Measurements from ENCODE around the gene SLC6A11. TPM values are rescaled to one million over a fixed set of nuclear protein-coding genes. Genes with fewer than 3 reads are reported as not detected.

Gene SLC6A11
- total RNA-seq, 1 donor from 2014 or later: not detected

- TF ChIP-seq, protein P1, sequence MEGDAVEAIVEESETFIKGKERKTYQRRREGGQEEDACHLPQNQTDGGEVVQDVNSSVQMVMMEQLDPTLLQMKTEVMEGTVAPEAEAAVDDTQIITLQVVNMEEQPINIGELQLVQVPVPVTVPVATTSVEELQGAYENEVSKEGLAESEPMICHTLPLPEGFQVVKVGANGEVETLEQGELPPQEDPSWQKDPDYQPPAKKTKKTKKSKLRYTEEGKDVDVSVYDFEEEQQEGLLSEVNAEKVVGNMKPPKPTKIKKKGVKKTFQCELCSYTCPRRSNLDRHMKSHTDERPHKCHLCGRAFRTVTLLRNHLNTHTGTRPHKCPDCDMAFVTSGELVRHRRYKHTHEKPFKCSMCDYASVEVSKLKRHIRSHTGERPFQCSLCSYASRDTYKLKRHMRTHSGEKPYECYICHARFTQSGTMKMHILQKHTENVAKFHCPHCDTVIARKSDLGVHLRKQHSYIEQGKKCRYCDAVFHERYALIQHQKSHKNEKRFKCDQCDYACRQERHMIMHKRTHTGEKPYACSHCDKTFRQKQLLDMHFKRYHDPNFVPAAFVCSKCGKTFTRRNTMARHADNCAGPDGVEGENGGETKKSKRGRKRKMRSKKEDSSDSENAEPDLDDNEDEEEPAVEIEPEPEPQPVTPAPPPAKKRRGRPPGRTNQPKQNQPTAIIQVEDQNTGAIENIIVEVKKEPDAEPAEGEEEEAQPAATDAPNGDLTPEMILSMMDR (conservative IDR thresholded peaks at IDR 0.05; ENCODE audit: low read depth, low read length): no peak
- no peak overlapping the region for H3K4me3 ChIP-seq (ENCODE audit: low read depth, low read length)
- no peak for DNase-seq (ENCODE audit: low read depth)
Observed at GRCh38 chr3:10788451-10788850, 27.6 kb upstream of the SLC6A11 start.

GRCh38 chr3:10790713-10791112 lies 25.3 kb upstream of the SLC6A11 start:
- H3K4me3 ChIP-seq (ENCODE audit: low read depth, low read length): no peak overlapping the region
- DNase-seq (ENCODE audit: low read depth): no peak
- TF ChIP-seq, protein P1 (conservative IDR thresholded peaks at IDR 0.05; ENCODE audit: low read depth, low read length): no peak

DNA sequence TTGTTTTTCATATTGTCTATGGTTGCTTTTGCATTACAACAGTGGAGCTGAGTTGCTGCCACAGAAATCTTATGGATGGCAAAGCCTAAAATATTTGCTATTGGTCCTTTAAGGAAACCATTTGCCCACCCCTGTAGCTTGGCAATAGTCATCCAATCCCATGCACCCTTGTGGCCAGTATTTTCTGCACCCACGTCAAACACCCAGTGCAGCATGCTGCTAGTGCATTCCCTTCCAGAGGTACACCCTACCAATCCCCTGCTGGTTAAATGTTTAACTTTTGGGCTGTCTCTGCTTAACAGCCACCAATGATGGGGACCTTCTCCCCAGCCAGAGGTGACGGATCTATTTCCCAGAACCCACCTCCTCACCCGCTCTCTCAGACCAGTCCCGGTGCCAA lies 23.8 kb upstream of the SLC6A11 start:
- no peak for DNase-seq (ENCODE audit: low read depth)
- no peak overlapping the region for H3K4me3 ChIP-seq (ENCODE audit: low read depth, low read length)
- TF ChIP-seq, protein P1 (conservative IDR thresholded peaks at IDR 0.05; ENCODE audit: low read depth, low read length): no peak

DNA sequence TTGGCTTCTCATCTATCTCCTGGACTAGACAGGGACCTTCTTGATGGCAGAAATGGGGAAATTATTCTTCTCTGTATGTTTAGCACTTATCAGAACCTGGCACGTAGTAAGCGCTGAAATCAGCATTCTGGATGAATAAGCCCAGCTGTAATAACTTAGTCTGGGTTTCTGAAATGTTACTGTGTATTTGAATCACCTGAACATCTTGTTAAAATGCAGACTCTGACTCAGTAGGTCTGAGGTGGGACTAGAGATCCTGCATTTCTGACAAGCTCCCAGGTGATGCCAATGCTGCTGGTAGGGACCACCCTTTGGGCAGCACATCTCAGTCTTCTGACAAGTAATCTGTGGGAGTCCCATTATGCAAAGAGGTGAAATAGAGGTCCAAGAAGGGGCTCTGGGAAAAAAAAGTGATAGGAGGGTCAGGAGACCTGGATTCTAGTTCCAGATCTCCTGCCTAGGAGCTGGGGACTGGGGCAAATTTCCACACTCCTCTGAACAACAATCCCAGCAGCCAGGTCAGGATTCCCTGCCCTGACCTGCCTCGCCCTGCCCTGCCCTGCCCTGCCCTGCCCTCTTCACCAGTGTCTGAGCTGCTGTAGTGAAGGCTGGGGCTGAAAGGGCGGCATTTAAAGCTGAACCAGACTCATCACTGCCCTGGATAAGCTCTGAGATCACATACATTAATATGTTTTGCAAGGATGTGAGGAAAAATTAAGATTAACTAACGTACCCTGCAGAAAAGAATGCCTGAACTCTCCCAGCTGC lies 17.2 kb upstream of the SLC6A11 start:
- no peak for DNase-seq (ENCODE audit: low read depth)
- no peak overlapping the region for H3K4me3 ChIP-seq (ENCODE audit: low read depth, low read length)
- TF ChIP-seq, protein P1 (conservative IDR thresholded peaks at IDR 0.05; ENCODE audit: low read depth, low read length): no peak

DNA sequence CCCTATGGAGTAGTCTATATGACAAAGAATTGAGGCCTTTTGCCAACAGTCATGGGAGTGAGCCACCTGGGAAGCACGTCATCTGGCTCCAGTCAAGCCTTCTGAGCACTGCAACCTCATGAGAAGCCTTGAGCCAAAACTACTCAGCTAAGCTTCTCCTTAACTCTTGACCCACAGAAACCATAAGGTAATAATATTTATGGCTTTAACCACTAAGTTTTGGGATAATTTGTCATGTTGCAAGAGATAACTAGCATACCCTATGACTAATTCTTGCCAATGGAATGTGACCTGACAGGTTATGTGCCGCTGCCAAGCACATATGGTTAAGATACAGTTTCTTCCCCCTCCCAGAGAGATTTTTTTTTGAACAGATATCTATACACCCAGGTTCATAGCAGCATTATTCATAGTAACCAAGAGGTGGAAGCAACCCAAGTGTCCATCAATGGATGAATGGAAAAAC lies 11.8 kb upstream of the SLC6A11 start:
- no peak overlapping the region for H3K4me3 ChIP-seq (ENCODE audit: low read depth, low read length)
- TF ChIP-seq, protein P1 (conservative IDR thresholded peaks at IDR 0.05; ENCODE audit: low read depth, low read length): no peak
- no peak for DNase-seq (ENCODE audit: low read depth)

- TF ChIP-seq, protein P1 (conservative IDR thresholded peaks at IDR 0.05; ENCODE audit: low read depth, low read length): no peak
- H3K4me3 ChIP-seq (ENCODE audit: low read depth, low read length): no peak overlapping the region
- DNase-seq (ENCODE audit: low read depth): no peak
Observed at GRCh38 chr3:10806006-10806405, 10.0 kb upstream of the SLC6A11 start.

Measured in epithelial cell of proximal tubule (primary cell).